GM19240 (cell line): ENCODE data around the gene BACE1.

Experiments
- DNase-seq: peaks from one replicate; pipeline ENCODE4 v3.0.0; 2011; ENCODE audit warnings: low spot score; ENCODE audit not compliant: insufficient read length

BACE1 gene

GRCh38 chr11:117309310-117309709 is 6.7 kb downstream of the BACE1 start:
- DNase-seq, result no peak

- DNase-seq, result no peak
Observed at GRCh38 chr11:117305145-117305544, 10.9 kb downstream of the BACE1 start.

- no peak for DNase-seq
Observed at GRCh38 chr11:117303646-117304315, 12.3 kb downstream of the BACE1 start.

- DNase-seq, result no peak
Observed at GRCh38 chr11:117303101-117303500, 13.0 kb downstream of the BACE1 start.

- DNase-seq, result no peak
Observed at GRCh38 chr11:117302228-117302627, 13.8 kb downstream of the BACE1 start.

GRCh38 chr11:117300773-117301172 is 15.3 kb downstream of the BACE1 start:
- DNase-seq, result no peak

GRCh38 chr11:117300283-117300663 is 15.8 kb downstream of the BACE1 start:
- no peak for DNase-seq

GRCh38 chr11:117299351-117300282 is 16.4 kb downstream of the BACE1 start:
- no peak for DNase-seq

GRCh38 chr11:117298195-117298594 is 17.9 kb downstream of the BACE1 start:
- no peak for DNase-seq

- no peak for DNase-seq
Observed at GRCh38 chr11:117296881-117297280, 19.2 kb downstream of the BACE1 start.

GRCh38 chr11:117295438-117296137 is 20.5 kb downstream of the BACE1 start:
- DNase-seq, result no peak

GRCh38 chr11:117292616-117293015 is 23.4 kb downstream of the BACE1 start:
- DNase-seq, result no peak

- DNase-seq, result no peak
Observed at GRCh38 chr11:117290809-117291396, 25.2 kb downstream of the BACE1 start, which contains the start of gene BACE1-AS. BACE1-AS (plus strand) TSS chr11:117291346.

- DNase-seq, result no peak
Observed at GRCh38 chr11:117289795-117290194, 26.3 kb downstream of the BACE1 start.

GRCh38 chr11:117287668-117288067 is 28.4 kb downstream of the BACE1 start:
- no peak for DNase-seq

GRCh38 chr11:117286588-117286987 is 29.5 kb downstream of the BACE1 start:
- DNase-seq, result no peak

- no peak for DNase-seq
Observed at GRCh38 chr11:117284053-117284452, 32.0 kb downstream of the BACE1 start.

GRCh38 chr11:117282956-117283355 is 33.1 kb downstream of the BACE1 start:
- no peak for DNase-seq

- DNase-seq, result no peak
Observed at GRCh38 chr11:117281869-117282268, 34.2 kb downstream of the BACE1 start.

- no peak for DNase-seq
Observed at GRCh38 chr11:117281159-117281558, 34.9 kb downstream of the BACE1 start.

- DNase-seq, result no peak
Observed at GRCh38 chr11:117279711-117280376, 36.2 kb downstream of the BACE1 start.
